Panc1 (cell line): ENCODE results near the gene YPEL1. TPM values are rescaled to one million over a fixed set of nuclear protein-coding genes. Genes with fewer than 3 reads are reported as not detected.
"Not testable (repeated sequence)": the region's sequence is repeated elsewhere in the genome, so short reads cannot be mapped to it uniquely, and the experiment has no call there.

Experiments used
- ATAC-seq: fragments of 200-7000 bp; cut with Tn5 transposase; 2 replicates; pipeline ENCODE4 v1.9.1; 2020; ENCODE audit warnings: mild to moderate bottlenecking, moderate library complexity
- BruUV-seq: library from RNA; stranded (reverse); fragments of 400-500 nt; replicated peaks from 2 replicates; lab custom pipeline; 2021; lab: Mats Ljungman, UMichigan
- CTCF ChIA-PET: fragments of 300-600 bp; sonication (Branson Sonifier 250); formaldehyde crosslinking; loops from one replicate; lab custom pipeline; 2022; ENCODE audit warnings: antibody characterized with exemption; lab: Charles Lee
- POLR2A ChIA-PET: fragments of 300-600 bp; sonication (Branson Sonifier 250); formaldehyde crosslinking; loops from one replicate; lab custom pipeline; 2022; ENCODE audit warnings: antibody characterized with exemption; lab: Charles Lee
- DNase-seq: peaks from one replicate; pipeline ENCODE4 v3.0.0-alpha.2; 2010; ENCODE audit warnings: low read depth, low spot score
- H3K27ac ChIP-seq: 2 replicates; pipeline ENCODE4 v1.5.1; 2011; ENCODE audit warnings: mild to moderate bottlenecking, low read length, inconsistent platforms
- H3K27me3 ChIP-seq: fragments of 200-500 bp; sonication (Bioruptor generic); 2 replicates; pipeline ENCODE4 v1.6.0; 2014; ENCODE audit warnings: low read length, inconsistent platforms; ENCODE audit not compliant: control insufficient read depth, insufficient read depth
- H3K36me3 ChIP-seq: fragments of 200-500 bp; sonication (Bioruptor generic); 2 replicates; pipeline ENCODE4 v1.5.1; 2014; ENCODE audit warnings: inconsistent platforms, mild to moderate bottlenecking, low read length, moderate library complexity; ENCODE audit not compliant: control insufficient read depth, insufficient read depth
- H3K4me1 ChIP-seq: 2 replicates; pipeline ENCODE4 v1.5.1; 2011; ENCODE audit warnings: inconsistent platforms, mild to moderate bottlenecking, low read length, moderate library complexity; ENCODE audit not compliant: control insufficient read depth, insufficient read depth
- H3K4me3 ChIP-seq, 2 experiments: 2 replicates each; pipeline ENCODE4 v1.5.1; 2011 to 2012; ENCODE audit warnings: low read depth in 2 of 2, low read length in 2 of 2, mild to moderate bottlenecking in 2 of 2, inconsistent platforms in 1 of 2, moderate library complexity in 1 of 2
- H3K9me3 ChIP-seq: fragments of 200-500 bp; sonication (Bioruptor generic); 2 replicates; pipeline ENCODE4 v1.5.1; 2014; ENCODE audit warnings: low read depth, mild to moderate bottlenecking, inconsistent platforms, low read length, moderate library complexity; ENCODE audit not compliant: control insufficient read depth, insufficient read depth
- POLR2AphosphoS5 ChIP-seq: IDR thresholded peaks from 2 replicates; pipeline ENCODE4 v1.6.1; 2012; ENCODE audit warnings: mild to moderate bottlenecking, low read depth, low read length, moderate library complexity
- SIN3A ChIP-seq: IDR thresholded peaks from 2 replicates; pipeline ENCODE4 v1.6.1; 2012; ENCODE audit warnings: low read depth, mild to moderate bottlenecking, low read length, moderate library complexity, borderline replicate concordance; ENCODE audit not compliant: insufficient read depth
- TCF7L2 ChIP-seq: IDR thresholded peaks from 2 replicates; pipeline ENCODE4 v1.6.1; 2011; ENCODE audit warnings: mild to moderate bottlenecking, low read depth, low read length, inconsistent platforms
- in situ Hi-C: cut with HindIII; loops from 2 replicates; pipeline ENCODE4 v1.10.0; 2016; ENCODE audit warnings: low sequenced_read_pairs, low pct_unique_long_range_greater_than_20kb
- intact Hi-C: fragments of 100-400 bp; cut with micrococcal nuclease; formaldehyde crosslinking; loops from one replicate; pipeline ENCODE4 v1.10.0; 2022; ENCODE audit not compliant: unreplicated experiment
- total RNA-seq: library from RNA; stranded (reverse); gene quantifications from one replicate; pipeline ENCODE4 v1.2.1, GENCODE V29; 2021; ENCODE audit not compliant: unreplicated experiment
- TF ChIP-seq, protein P1 (sequence below): fragments of 450-650 bp; IDR thresholded peaks from 2 replicates; pipeline ENCODE4 v1.5.1; 2017; ENCODE audit warnings: mild to moderate bottlenecking
- TF ChIP-seq, protein P2 (sequence below), 2 experiments: IDR thresholded peaks; 2 replicates each; pipeline ENCODE4 v1.6.1; 2011 to 2012; ENCODE audit warnings: low read depth in 2 of 2, control low read depth in 1 of 2, low read length in 1 of 2, mild to moderate bottlenecking in 1 of 2, moderate library complexity in 1 of 2; ENCODE audit not compliant: insufficient read depth in 1 of 2

YPEL1 gene
- total RNA-seq, 1 experiment from 2014 or later, result 4.0 TPM

DNA sequence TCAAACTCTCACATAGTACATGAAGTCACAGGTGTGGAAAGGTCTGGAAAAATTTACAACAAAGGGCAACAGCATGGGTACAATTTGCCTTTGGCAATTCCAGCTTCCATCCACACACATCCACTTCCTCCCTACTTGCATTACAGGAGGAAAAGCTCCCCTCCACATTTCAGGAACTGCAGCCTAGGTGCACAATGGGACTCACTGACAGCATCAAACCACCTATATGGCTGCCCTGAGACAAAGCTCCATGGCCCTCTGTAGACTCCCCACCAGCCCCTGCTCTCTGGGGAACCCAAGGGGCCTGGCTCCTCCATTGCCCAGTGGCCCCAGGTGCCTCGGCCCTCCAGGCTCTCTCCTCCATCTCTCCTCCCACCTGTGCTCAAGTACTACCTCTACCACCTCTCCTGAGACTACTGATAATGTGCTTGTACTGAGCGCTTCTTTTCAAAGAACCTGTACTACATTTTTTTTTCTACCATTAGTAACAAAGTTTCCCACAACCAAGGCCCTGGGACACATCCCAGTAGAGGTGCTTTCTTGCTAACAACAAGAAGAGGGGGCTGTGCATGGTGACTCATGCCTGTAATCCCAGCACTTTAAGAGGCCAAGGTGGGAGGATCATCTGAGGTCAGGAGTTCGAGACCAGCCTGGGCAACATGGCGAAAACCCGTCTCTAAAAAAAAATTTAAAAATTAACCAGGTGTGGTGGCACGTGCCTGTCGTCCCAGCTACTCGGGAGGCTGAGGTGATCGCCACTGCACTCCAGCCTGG lies 4.9 kb downstream of the YPEL1 start:
- CTCF ChIA-PET, result interaction anchor here (0.6 kb wide), 2 partner anchors 11 to 17 kb away, joined by 3 read pairs; no protein-coding TSS in a partner anchor
- no TSS peak for BruUV-seq
- in situ Hi-C loops, result no loop called here
- intact Hi-C loops, result no loop called here
- Histone ChIP-seq H3K36me3 (no peaks in the 10 kb centered on the region), H3K27me3 (no peaks in the 10 kb centered on the region), H3K4me3 (no peak overlapping the region), H3K4me1 (peaks cover 6% of the 10 kb centered on the region; the same call in 1 of the 2 replicates), H3K27ac (no peak overlapping the region), H3K9me3 (no peaks in the 10 kb centered on the region)
- ATAC-seq, result no peak
- no peak for DNase-seq
- TF ChIP-seq POLR2AphosphoS5, result no peak
- TF ChIP-seq TCF7L2, result no peak
- TF ChIP-seq, protein P1, sequence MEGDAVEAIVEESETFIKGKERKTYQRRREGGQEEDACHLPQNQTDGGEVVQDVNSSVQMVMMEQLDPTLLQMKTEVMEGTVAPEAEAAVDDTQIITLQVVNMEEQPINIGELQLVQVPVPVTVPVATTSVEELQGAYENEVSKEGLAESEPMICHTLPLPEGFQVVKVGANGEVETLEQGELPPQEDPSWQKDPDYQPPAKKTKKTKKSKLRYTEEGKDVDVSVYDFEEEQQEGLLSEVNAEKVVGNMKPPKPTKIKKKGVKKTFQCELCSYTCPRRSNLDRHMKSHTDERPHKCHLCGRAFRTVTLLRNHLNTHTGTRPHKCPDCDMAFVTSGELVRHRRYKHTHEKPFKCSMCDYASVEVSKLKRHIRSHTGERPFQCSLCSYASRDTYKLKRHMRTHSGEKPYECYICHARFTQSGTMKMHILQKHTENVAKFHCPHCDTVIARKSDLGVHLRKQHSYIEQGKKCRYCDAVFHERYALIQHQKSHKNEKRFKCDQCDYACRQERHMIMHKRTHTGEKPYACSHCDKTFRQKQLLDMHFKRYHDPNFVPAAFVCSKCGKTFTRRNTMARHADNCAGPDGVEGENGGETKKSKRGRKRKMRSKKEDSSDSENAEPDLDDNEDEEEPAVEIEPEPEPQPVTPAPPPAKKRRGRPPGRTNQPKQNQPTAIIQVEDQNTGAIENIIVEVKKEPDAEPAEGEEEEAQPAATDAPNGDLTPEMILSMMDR, result no peak
- TF ChIP-seq SIN3A, result no peak
- TF ChIP-seq, protein P2, sequence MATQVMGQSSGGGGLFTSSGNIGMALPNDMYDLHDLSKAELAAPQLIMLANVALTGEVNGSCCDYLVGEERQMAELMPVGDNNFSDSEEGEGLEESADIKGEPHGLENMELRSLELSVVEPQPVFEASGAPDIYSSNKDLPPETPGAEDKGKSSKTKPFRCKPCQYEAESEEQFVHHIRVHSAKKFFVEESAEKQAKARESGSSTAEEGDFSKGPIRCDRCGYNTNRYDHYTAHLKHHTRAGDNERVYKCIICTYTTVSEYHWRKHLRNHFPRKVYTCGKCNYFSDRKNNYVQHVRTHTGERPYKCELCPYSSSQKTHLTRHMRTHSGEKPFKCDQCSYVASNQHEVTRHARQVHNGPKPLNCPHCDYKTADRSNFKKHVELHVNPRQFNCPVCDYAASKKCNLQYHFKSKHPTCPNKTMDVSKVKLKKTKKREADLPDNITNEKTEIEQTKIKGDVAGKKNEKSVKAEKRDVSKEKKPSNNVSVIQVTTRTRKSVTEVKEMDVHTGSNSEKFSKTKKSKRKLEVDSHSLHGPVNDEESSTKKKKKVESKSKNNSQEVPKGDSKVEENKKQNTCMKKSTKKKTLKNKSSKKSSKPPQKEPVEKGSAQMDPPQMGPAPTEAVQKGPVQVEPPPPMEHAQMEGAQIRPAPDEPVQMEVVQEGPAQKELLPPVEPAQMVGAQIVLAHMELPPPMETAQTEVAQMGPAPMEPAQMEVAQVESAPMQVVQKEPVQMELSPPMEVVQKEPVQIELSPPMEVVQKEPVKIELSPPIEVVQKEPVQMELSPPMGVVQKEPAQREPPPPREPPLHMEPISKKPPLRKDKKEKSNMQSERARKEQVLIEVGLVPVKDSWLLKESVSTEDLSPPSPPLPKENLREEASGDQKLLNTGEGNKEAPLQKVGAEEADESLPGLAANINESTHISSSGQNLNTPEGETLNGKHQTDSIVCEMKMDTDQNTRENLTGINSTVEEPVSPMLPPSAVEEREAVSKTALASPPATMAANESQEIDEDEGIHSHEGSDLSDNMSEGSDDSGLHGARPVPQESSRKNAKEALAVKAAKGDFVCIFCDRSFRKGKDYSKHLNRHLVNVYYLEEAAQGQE (IDR thresholded peaks at IDR 0.05; ENCODE audit: insufficient read depth in 1 of 2, low read depth in 2 of 2, low read length in 1 of 2), result no peak
- POLR2A ChIA-PET, result no interaction called here

DNA sequence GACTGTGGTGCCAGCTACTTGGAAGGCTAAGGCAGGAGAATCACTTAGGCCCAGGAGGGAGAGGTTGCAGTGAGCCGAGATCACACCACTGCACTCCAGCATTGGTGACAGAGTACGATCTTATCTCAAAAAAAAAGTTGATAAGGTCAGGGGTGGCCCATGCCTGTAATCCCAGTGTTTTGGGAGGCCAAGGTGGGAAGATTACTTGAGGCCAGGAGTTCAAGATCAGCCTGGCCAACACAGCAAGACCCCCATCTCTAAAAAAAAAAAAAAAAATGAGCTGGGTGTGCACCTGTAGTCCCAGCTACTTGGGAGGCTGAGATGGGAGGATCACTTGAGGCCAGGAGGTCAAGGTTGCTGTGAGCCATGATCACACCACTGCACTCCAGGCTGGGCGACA lies 6.4 kb downstream of the YPEL1 start:
- H3K4me3 ChIP-seq, H3K4me1 ChIP-seq, intact Hi-C loops, H3K27ac ChIP-seq, H3K9me3 ChIP-seq, CTCF ChIA-PET, in situ Hi-C loops, ATAC-seq, BruUV-seq, H3K27me3 ChIP-seq, DNase-seq, H3K36me3 ChIP-seq: not testable (repeated sequence)
- POLR2A ChIA-PET, result interaction anchor here (0.6 kb wide), 1 partner anchor 143 kb away, joined by 3 read pairs; no protein-coding TSS in a partner anchor

DNA sequence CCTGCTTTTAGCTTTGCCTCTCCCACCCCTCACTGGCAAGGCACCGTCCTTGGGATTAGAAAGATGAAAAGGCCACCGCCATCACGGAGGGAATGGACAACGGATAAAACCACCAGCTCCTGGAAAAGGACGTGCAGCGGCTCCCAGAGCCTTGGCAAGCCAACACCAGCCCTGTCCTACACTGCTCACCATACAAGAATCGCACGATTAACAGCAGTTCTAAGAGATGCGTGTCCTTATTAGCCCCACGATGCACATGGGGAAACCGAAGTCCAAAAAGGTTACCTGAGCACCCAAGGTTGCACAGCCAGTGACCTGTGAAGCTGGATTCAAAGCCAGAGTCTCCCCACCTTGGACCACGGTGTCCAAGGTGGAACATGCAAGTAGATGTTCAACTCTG lies 7.3 kb downstream of the YPEL1 start:
- ChIA-PET CTCF (no interaction called here), POLR2A (no interaction called here)
- DNase-seq (no peak), ATAC-seq (no peak)
- H3K27me3 ChIP-seq, result no peaks in the 10 kb centered on the region
- in situ Hi-C loops (no loop called here), intact Hi-C loops (no loop called here)
- H3K27ac ChIP-seq, result no peak overlapping the region
- no peaks in the 10 kb centered on the region for H3K4me1 ChIP-seq
- TF ChIP-seq POLR2AphosphoS5, result no peak
- TF ChIP-seq, protein P1, result no peak
- TF ChIP-seq SIN3A, result no peak
- TF ChIP-seq, protein P2 (IDR thresholded peaks at IDR 0.05; ENCODE audit: insufficient read depth in 1 of 2, low read depth in 2 of 2, low read length in 1 of 2), result no peak
- no peak for TF ChIP-seq TCF7L2
- BruUV-seq, result no TSS peak
- H3K4me3 ChIP-seq, result no peak overlapping the region
- H3K9me3 ChIP-seq, result no peaks in the 10 kb centered on the region
- no peaks in the 10 kb centered on the region for H3K36me3 ChIP-seq
